Duodenal mucosa (tissue), 2 donors: Measurements from ENCODE around the gene SINHCAF.

Experiments
- H3K27ac ChIP-seq: one replicate; pipeline ENCODE4 v1.7.0; 2013; ENCODE audit warnings: low read depth, low read length
- H3K27me3 ChIP-seq, 2 donors: one replicate each; pipeline ENCODE4 v1.7.0; 2013; ENCODE audit warnings: low read length in 2 of 2, control low read depth in 1 of 2; ENCODE audit not compliant: insufficient read depth in 2 of 2, control insufficient read depth in 1 of 2
- H3K36me3 ChIP-seq, 2 donors: one replicate each; pipeline ENCODE4 v1.7.0; 2013; ENCODE audit warnings: low read length in 2 of 2, control low read depth in 1 of 2; ENCODE audit not compliant: insufficient read depth in 2 of 2, control insufficient read depth in 1 of 2
- H3K4me1 ChIP-seq, 2 donors: one replicate each; pipeline ENCODE4 v1.7.0; 2013; ENCODE audit warnings: low read length in 2 of 2, control low read depth in 1 of 2; ENCODE audit not compliant: insufficient read depth in 2 of 2, control insufficient read depth in 1 of 2
- H3K4me3 ChIP-seq, 2 donors: one replicate each; pipeline ENCODE4 v1.7.0; 2013; ENCODE audit warnings: low read length in 2 of 2, low read depth in 1 of 2
- H3K9ac ChIP-seq, 2 donors: one replicate each; pipeline ENCODE4 v1.7.0; 2013; ENCODE audit warnings: low read length in 2 of 2, low read depth in 1 of 2
- H3K9me3 ChIP-seq, 2 donors: one replicate each; pipeline ENCODE4 v1.7.0; 2013; ENCODE audit warnings: low read length in 2 of 2, control low read depth in 1 of 2; ENCODE audit not compliant: control insufficient read depth in 1 of 2

Gene SINHCAF

DNA sequence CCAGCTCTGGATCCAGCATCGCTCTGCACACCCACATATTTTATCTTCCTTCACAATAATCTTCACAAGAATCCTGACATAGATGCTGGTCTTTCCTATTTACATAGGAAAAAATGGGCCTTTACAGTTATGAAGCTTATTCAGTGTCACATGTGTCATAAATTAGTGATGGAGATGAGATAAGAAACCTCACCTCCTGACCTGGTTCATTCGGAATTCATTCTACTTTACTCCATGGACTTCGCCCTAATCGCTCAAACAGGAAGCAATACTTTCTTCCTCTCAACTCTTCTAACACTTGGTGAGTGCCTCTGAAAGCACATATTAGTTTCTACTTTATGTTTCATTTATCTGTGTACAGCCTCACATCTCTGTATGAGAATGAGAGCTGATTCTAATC is 12.0 kb upstream of the SINHCAF start:
- Histone ChIP-seq H3K4me3 (no peak overlapping the region), H3K27ac (no peak overlapping the region), H3K36me3 (no peaks in the 10 kb centered on the region), H3K27me3 (no peaks in the 10 kb centered on the region), H3K9me3 (no peaks in the 10 kb centered on the region), H3K4me1 (peaks cover 3 to 5% of the 10 kb centered on the region in 2 donors), H3K9ac (no peak overlapping the region)

DNA sequence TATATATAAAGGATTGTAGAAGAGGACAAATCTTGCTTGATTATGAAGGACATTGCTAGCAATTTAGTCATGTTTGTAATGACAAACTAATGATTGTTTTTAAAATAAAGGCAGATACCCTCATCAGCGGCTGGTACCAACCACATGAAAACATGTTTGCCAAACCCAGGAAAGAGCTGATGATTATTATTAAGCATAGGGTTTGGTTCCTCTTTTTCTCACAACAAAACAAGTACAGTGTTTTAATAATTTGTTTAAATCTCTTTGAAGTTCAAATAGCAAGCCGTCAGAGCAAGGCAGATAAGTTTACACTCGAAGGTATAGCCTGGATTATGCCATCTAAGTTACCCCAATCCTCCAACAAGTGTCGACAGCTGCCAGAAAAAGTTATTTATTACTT is 5.3 kb upstream of the SINHCAF start:
- no peaks in the 10 kb centered on the region for H3K4me1 ChIP-seq
- no peaks in the 10 kb centered on the region for H3K36me3 ChIP-seq
- no peak overlapping the region for H3K9ac ChIP-seq
- H3K27ac ChIP-seq = no peak overlapping the region
- no peak overlapping the region for H3K4me3 ChIP-seq
- H3K27me3 ChIP-seq = no peaks in the 10 kb centered on the region
- no peaks in the 10 kb centered on the region for H3K9me3 ChIP-seq

DNA sequence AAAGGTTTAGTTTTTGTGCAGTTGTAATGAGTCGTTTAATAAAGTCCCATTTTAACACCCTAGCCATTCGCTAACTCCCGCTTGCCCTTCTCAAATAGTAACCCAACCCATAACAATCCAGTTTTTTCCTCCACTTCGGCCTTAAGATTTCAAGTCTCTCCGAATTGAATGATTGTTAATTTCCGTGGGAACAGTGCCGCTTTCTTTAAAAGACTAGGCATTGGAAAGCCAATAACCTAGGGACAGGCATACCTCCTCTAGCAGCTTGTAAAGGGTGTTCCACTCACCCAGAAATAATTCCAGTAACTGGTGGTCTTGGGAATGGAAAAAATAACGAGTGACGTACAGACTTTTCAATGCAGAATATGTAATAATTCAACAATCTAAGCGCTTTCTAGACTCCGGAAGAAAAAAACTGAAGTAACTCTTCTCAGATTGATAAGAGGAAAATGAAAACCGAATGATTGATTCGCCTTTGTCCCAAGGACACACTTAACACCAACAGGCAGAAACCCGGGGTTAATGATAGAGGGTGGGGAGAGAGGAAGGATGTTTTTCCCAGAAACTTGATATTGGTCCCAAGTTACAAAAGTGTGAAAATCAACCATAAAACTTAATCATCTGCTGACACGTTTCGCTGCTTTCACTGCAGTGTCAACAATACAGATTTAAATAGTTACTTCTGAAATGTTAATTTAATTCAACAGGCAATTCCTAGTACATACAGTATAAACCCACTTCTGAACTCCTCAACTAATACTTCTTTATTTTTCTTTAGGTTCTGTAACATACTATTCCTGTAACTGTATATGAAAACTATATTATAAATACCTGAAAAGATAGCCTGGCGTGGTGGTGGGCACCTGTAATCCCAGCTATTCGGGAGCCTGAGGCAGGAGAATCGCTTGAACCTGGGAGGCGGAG is 1.0 kb upstream of the SINHCAF start:
- Histone ChIP-seq H3K9me3 (no peaks in the 10 kb centered on the region), H3K27ac (peak overlapping the region; percentile 30), H3K9ac (peak overlapping the region; percentile 62 to 84), H3K27me3 (no peaks in the 10 kb centered on the region), H3K4me3 (peak overlapping the region; percentile 84 to 97), H3K36me3 (no peaks in the 10 kb centered on the region), H3K4me1 (peaks cover 7 to 16% of the 10 kb centered on the region in 2 donors)

DNA sequence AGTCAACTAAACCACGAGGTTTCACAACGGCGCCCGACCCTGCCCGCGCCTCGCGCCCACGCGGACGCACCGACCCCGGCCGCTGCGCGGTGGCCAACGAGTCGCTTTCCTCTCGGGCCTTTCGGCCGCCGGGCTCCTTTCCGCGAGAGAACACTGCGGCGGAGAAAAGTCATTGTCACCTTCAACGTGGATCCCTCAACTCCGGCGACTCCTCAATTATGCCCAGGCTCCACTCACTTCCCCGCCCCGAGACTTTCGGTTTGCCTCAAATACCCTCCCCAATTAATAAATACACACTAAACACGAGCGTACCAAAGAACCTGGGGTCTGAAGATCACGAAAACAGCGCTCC is 450 bp downstream of the SINHCAF start:
- no peaks in the 10 kb centered on the region for H3K27me3 ChIP-seq
- H3K4me1 ChIP-seq = peaks cover 16 to 20% of the 10 kb centered on the region in 2 donors
- peak overlapping the region; percentile 96 to 97 for H3K9ac ChIP-seq
- no peaks in the 10 kb centered on the region for H3K36me3 ChIP-seq
- no peaks in the 10 kb centered on the region for H3K9me3 ChIP-seq
- peak overlapping the region; percentile 84 to 97 for H3K4me3 ChIP-seq
- peak overlapping the region; percentile 91 for H3K27ac ChIP-seq

DNA sequence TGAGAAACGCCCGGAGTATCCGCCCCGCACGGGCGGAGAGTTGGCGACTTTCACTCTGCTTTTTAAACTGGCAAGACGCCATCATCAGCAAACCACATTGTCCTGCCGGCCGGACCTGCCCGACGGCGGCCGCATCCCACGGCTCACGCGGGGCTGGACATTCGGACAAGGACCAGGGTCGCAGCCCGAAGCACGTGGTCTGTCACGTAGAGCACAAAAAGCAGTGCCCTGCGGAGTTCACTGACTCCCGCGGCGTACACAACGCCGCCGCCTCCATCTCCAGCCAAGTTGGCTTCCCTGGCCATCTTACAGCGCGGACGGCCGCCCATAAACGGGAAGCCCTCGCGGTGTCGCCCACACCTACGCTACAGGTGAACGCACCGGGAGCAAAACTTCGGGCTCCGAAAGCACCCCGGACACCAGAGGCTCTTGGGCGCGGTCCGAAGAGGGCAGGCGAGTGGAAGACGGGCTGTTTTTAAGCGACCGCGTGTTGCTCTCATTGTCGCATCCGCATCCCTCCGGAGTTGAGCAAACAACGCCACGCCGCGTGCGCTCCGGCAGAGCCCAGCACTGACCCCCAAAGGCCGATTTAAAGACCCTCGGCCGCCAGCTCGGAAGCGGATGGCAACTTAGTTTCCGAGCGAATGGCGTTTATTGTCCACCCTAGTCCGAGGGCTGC is 966 bp downstream of the SINHCAF start:
- H3K27me3 ChIP-seq = no peaks in the 10 kb centered on the region

DNA sequence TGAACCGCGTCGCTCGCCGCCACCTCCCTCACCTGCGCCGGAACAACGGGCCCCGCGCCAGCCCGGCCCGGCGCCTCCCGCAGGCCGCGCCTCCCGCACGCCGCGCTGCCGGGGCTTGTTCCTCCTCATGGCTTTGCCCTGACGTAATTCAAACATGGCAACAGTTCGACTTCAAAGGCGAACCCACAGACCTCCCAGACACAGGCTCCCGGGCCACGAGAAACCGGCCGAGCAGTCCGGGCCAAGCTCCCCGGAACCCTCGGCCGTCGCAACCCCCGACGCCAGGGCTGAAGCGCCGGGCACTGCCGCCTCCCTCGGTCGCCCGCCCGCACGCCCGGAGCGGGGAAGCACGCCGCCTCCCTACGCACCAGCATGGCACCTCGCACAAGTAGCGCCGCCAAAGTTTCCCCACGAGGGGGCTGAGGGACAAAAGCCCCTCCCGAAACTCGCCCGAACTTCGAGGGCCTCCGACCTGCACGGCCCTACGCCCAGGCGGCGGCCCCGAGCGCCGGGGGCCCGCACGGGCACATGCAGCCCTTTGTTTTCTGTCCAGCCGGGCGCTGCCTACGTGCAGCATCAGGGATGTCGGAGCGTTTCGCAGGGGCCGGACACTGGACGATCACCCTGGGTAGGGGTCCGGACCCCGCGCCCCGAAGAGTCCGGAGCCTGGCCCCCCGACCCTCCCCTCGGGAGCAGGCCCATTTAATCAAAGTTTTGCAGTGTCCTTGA is 1.7 kb downstream of the SINHCAF start:
- Histone ChIP-seq H3K27me3 (no peaks in the 10 kb centered on the region), H3K27ac (peak overlapping the region; percentile 91), H3K4me3 (peak overlapping the region; percentile 84 to 97), H3K9ac (peak overlapping the region; percentile 96 to 97), H3K4me1 (peaks cover 20 to 31% of the 10 kb centered on the region in 2 donors), H3K36me3 (no peaks in the 10 kb centered on the region), H3K9me3 (no peaks in the 10 kb centered on the region)

More for the DNA sequence above, 966 bp downstream of the SINHCAF start:
- Histone ChIP-seq H3K9ac (peak overlapping the region; percentile 96 to 97), H3K36me3 (no peaks in the 10 kb centered on the region), H3K4me1 (peaks cover 19 to 25% of the 10 kb centered on the region in 2 donors), H3K27ac (peak overlapping the region; percentile 91), H3K9me3 (no peaks in the 10 kb centered on the region), H3K4me3 (peak overlapping the region; percentile 84 to 97)

DNA sequence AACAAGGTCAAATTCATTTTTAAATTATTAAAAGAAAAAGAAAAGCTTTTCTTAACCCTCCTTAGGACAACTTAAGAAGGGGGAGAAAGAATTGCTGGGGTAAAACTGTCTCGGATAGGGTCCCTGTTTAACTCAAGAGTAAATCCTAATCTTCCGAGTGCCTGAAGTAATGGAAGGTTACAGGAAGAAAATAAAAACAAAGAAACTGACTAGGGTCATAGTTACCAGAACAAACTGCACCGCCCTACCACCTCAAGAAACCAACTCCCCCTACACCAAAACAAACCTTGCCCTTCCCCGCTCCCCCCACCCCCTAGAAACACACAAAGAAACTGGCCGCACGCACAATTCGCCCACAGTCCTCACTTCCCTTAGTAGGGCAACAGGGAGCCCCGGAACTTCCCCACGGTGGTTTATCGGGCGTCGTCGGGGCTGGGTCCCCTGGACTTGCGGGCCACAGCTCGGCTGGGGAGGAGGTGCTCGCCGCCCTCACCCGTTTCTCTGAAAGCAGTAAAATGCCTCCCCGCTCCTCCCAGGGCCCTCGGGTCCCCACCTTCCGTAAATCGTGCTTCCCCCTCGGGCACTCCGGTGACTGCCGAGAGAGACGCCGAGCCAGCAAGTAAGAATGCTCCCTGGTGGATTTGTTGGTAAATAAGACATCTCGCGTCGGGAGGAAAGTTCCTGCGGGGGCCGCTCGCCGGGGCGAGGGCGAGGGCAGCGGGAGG is 2.4 kb downstream of the SINHCAF start:
- Histone ChIP-seq H3K27ac (peak overlapping the region; percentile 91), H3K4me3 (peak overlapping the region; percentile 84 to 97), H3K9me3 (no peaks in the 10 kb centered on the region), H3K4me1 (peaks cover 20 to 36% of the 10 kb centered on the region in 2 donors), H3K27me3 (no peaks in the 10 kb centered on the region), H3K9ac (peak overlapping the region; percentile 96 to 97), H3K36me3 (no peaks in the 10 kb centered on the region)

DNA sequence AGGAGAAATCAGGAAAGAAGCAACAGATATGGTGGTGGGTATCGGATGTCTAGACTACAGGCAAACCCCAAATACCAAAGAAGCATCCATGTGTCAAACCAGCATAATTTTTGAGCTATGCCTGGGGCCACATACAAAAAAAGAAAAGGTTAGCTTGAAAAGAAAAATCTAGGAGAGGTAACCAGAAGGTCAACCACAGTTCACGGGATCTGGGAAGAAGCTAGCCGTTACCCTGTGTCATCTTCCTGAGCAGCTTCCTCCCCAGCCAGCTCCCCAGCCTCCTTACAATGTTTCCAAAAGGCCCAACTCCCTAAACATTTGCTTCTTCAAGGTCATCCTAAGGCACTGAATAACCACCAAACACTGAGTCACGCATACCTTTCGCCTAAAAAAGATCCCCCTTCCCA is 3.1 kb downstream of the SINHCAF start:
- no peaks in the 10 kb centered on the region for H3K27me3 ChIP-seq
- no peaks in the 10 kb centered on the region for H3K9me3 ChIP-seq
- peak overlapping the region in 1 of 2 donors; percentile 96 for H3K9ac ChIP-seq
- H3K27ac ChIP-seq = no peak overlapping the region
- H3K4me3 ChIP-seq = peak overlapping the region; percentile 84 to 97
- H3K36me3 ChIP-seq = no peaks in the 10 kb centered on the region
- peaks cover 25 to 44% of the 10 kb centered on the region in 2 donors for H3K4me1 ChIP-seq

DNA sequence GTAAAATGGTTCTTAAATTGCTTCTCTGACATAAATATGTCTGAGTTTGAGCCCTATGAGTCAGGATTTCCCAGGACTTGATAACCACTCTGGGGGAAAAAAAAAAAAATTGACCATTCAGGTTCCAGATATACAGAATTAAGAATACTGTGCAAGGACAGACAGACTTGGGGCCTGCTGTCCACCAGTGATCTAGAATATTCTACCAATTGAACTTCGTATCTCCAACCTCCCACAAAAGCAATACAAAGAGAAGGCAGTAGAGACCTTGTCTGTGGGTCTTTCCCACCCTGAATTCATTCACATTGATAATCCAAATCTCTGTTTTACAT is 4.1 kb downstream of the SINHCAF start:
- Histone ChIP-seq H3K27me3 (no peaks in the 10 kb centered on the region), H3K4me1 (peaks cover 29 to 47% of the 10 kb centered on the region in 2 donors), H3K27ac (no peak overlapping the region), H3K36me3 (no peaks in the 10 kb centered on the region), H3K9me3 (no peaks in the 10 kb centered on the region), H3K9ac (no peak overlapping the region), H3K4me3 (no peak overlapping the region)
